Astrocyte (in vitro differentiated cells and primary cell): ENCODE results near the gene SCLY. TPM values are rescaled to one million over a fixed set of nuclear protein-coding genes. Genes with fewer than 3 reads are reported as not detected.
"Not testable (repeated sequence)": the region's sequence is repeated elsewhere in the genome, so short reads cannot be mapped to it uniquely, and the experiment has no call there.

ENCODE experiments used
- DNase-seq: peaks from one replicate; pipeline ENCODE4 v3.0.0-alpha.2; 2010; ENCODE audit warnings: low read depth
- FAIRE-seq: peaks from 2 replicates; lab custom pipeline; 2011; peaks lifted over from hg19 to GRCh38; lab: Jason Lieb, UNC
- H2AFZ ChIP-seq: 2 replicates; pipeline ENCODE4 v1.6.0; 2012; ENCODE audit warnings: low read depth, low read length, inconsistent platforms
- H3K27ac ChIP-seq: 2 replicates; pipeline ENCODE4 v1.5.1; 2011; ENCODE audit warnings: low read depth, low read length, inconsistent platforms
- H3K27me3 ChIP-seq: 2 replicates; pipeline ENCODE4 v1.6.0; 2011; ENCODE audit warnings: low read length, inconsistent platforms; ENCODE audit not compliant: insufficient read depth
- H3K36me3 ChIP-seq: 2 replicates; pipeline ENCODE4 v1.5.1; 2011; ENCODE audit warnings: low read length, inconsistent platforms; ENCODE audit not compliant: insufficient read depth
- H3K4me1 ChIP-seq: 2 replicates; pipeline ENCODE4 v1.5.1; 2011; ENCODE audit warnings: low read length, inconsistent platforms; ENCODE audit not compliant: insufficient read depth
- H3K4me2 ChIP-seq: 2 replicates; pipeline ENCODE4 v1.6.0; 2012; ENCODE audit warnings: low read length, inconsistent platforms
- H3K4me3 ChIP-seq: 2 replicates; pipeline ENCODE4 v1.5.1; 2011; ENCODE audit warnings: low read depth, mild to moderate bottlenecking, low read length, inconsistent platforms; ENCODE audit not compliant: insufficient read depth
- H3K79me2 ChIP-seq: 2 replicates; pipeline ENCODE4 v1.6.0; 2012; ENCODE audit warnings: mild to moderate bottlenecking, low read length, inconsistent platforms; ENCODE audit not compliant: insufficient read depth
- H3K9ac ChIP-seq: 2 replicates; pipeline ENCODE4 v1.6.0; 2012; ENCODE audit warnings: mild to moderate bottlenecking, low read length, inconsistent platforms
- H3K9me3 ChIP-seq: 2 replicates; pipeline ENCODE4 v1.5.1; 2012; ENCODE audit warnings: low read depth, mild to moderate bottlenecking, low read length, inconsistent platforms; ENCODE audit not compliant: insufficient read depth
- H4K20me1 ChIP-seq: 2 replicates; pipeline ENCODE4 v1.6.0; 2012; ENCODE audit warnings: low read length, inconsistent platforms; ENCODE audit not compliant: insufficient read depth
- H3K27ac Mint-ChIP-seq: one replicate; pipeline ENCODE4 v1.8.0; 2021; ENCODE audit warnings: mild to moderate bottlenecking, mixed read lengths; ENCODE audit not compliant: unreplicated experiment
- H3K27me3 Mint-ChIP-seq: one replicate; pipeline ENCODE4 v1.8.0; 2021; ENCODE audit warnings: low read depth, mixed read lengths; ENCODE audit not compliant: unreplicated experiment
- H3K36me3 Mint-ChIP-seq: one replicate; pipeline ENCODE4 v1.8.0; 2021; ENCODE audit warnings: low read depth, mixed read lengths; ENCODE audit not compliant: unreplicated experiment
- H3K4me1 Mint-ChIP-seq: one replicate; pipeline ENCODE4 v1.8.0; 2021; ENCODE audit warnings: low read depth, mixed read lengths; ENCODE audit not compliant: unreplicated experiment
- H3K4me3 Mint-ChIP-seq: one replicate; pipeline ENCODE4 v1.8.0; 2021; ENCODE audit warnings: mild to moderate bottlenecking, moderate library complexity, mixed read lengths; ENCODE audit not compliant: unreplicated experiment
- H3K9me3 Mint-ChIP-seq: one replicate; pipeline ENCODE4 v1.8.0; 2021; ENCODE audit warnings: mild to moderate bottlenecking, mixed read lengths; ENCODE audit not compliant: unreplicated experiment
- EZH2 ChIP-seq: IDR thresholded peaks from 2 replicates; pipeline ENCODE4 v1.6.1; 2012; ENCODE audit warnings: mild to moderate bottlenecking, low read length, inconsistent platforms; ENCODE audit not compliant: insufficient read depth
- total RNA-seq: library from RNA; stranded (reverse); gene quantifications from 2 replicates; pipeline ENCODE4 v1.2.1, GENCODE V29; 2021
- TF ChIP-seq, protein P1 (sequence below): IDR thresholded peaks from 2 replicates; pipeline ENCODE4 v1.5.1; 2011; ENCODE audit warnings: low read depth, mild to moderate bottlenecking, inconsistent platforms, low read length, moderate library complexity; ENCODE audit not compliant: insufficient read depth

SCLY gene
- total RNA-seq, 1 donor from 2014 or later = 15.4 TPM

DNA sequence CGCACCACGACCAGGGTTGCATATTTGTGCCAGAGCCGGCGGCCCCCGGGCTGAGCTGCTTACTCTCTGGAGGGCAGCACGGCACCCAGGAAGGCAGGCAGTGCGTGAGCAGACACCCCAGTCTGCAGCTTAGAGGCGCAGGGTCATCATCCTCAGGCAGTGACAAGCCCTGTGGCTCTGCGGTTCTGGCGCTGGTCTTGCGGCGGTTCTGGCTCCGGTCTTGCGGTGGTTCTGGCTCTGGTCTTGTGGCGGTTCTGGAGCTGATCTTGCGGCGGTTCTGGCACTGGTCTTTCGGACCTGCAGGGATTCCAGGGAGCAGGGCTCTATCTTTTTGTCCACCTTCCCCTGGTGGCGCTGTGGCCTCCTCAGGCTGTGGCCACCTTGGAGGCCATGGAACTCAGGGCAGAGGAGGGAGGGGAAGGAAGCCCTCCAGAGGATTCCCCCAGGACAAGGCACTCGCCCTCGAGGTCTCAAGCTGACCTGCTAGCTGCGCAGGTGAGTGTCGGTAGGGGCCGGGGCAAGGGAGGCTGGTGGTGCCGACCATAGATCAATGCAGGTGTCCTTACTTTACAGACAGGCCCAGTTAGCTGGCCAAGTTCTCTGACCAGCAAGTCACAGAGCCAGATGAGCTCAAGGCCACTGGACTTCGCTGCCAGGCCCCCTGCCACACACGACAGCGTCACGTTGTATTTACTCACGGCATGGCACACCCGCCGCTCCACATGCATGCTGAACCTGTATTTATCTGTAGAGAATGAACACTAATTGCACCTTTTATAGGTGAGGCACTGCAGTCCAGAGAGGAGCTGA is 54.3 kb downstream of the SCLY start:
- H3K4me1 ChIP-seq = peaks cover 3% of the 10 kb centered on the region
- peaks cover 16% of the 10 kb centered on the region for H3K9me3 Mint-ChIP-seq
- H3K27ac Mint-ChIP-seq = no peak overlapping the region
- no peak overlapping the region for H3K4me2 ChIP-seq
- H3K4me3 Mint-ChIP-seq = no peak overlapping the region
- no peak overlapping the region for H3K4me3 ChIP-seq
- DNase-seq (no peak), FAIRE-seq (no peak)
- peaks cover 25% of the 10 kb centered on the region for H3K27me3 Mint-ChIP-seq
- H3K27me3 ChIP-seq = peaks cover 5% of the 10 kb centered on the region
- H4K20me1 ChIP-seq = no peaks in the 10 kb centered on the region
- H3K27ac ChIP-seq = no peak overlapping the region
- peaks cover 12% of the 10 kb centered on the region for H3K9me3 ChIP-seq
- no peaks in the 10 kb centered on the region for H3K36me3 ChIP-seq
- TF ChIP-seq, protein P1, sequence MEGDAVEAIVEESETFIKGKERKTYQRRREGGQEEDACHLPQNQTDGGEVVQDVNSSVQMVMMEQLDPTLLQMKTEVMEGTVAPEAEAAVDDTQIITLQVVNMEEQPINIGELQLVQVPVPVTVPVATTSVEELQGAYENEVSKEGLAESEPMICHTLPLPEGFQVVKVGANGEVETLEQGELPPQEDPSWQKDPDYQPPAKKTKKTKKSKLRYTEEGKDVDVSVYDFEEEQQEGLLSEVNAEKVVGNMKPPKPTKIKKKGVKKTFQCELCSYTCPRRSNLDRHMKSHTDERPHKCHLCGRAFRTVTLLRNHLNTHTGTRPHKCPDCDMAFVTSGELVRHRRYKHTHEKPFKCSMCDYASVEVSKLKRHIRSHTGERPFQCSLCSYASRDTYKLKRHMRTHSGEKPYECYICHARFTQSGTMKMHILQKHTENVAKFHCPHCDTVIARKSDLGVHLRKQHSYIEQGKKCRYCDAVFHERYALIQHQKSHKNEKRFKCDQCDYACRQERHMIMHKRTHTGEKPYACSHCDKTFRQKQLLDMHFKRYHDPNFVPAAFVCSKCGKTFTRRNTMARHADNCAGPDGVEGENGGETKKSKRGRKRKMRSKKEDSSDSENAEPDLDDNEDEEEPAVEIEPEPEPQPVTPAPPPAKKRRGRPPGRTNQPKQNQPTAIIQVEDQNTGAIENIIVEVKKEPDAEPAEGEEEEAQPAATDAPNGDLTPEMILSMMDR = no peak
- TF ChIP-seq EZH2 = no peak
- no peaks in the 10 kb centered on the region for H3K79me2 ChIP-seq
- no peak overlapping the region for H2AFZ ChIP-seq
- H3K4me1 Mint-ChIP-seq = no peaks in the 10 kb centered on the region
- no peak overlapping the region for H3K9ac ChIP-seq
- peaks cover 4% of the 10 kb centered on the region for H3K36me3 Mint-ChIP-seq

DNA sequence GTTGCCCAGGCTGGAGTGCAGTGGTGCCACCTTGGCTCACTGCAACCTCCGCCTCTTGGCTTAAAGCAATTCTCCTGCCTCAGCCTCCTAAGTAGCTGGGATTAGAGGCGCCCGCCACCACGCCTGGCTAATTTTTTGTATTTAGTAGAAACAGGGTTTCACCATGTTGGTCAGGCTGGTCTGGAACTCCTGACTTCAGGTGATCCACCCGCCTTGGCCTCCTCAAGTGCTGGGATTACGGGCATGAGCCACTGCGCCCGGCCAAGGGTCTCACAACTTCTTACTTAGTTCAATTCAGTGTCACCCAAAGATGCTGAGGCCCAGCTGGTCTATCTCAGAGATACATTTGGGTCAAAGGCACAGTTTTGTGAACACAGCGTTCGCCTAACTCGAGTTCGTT is 54.9 kb downstream of the SCLY start:
- not testable (repeated sequence) for DNase-seq
- H3K9me3 Mint-ChIP-seq = peaks cover 16% of the 10 kb centered on the region

DNA sequence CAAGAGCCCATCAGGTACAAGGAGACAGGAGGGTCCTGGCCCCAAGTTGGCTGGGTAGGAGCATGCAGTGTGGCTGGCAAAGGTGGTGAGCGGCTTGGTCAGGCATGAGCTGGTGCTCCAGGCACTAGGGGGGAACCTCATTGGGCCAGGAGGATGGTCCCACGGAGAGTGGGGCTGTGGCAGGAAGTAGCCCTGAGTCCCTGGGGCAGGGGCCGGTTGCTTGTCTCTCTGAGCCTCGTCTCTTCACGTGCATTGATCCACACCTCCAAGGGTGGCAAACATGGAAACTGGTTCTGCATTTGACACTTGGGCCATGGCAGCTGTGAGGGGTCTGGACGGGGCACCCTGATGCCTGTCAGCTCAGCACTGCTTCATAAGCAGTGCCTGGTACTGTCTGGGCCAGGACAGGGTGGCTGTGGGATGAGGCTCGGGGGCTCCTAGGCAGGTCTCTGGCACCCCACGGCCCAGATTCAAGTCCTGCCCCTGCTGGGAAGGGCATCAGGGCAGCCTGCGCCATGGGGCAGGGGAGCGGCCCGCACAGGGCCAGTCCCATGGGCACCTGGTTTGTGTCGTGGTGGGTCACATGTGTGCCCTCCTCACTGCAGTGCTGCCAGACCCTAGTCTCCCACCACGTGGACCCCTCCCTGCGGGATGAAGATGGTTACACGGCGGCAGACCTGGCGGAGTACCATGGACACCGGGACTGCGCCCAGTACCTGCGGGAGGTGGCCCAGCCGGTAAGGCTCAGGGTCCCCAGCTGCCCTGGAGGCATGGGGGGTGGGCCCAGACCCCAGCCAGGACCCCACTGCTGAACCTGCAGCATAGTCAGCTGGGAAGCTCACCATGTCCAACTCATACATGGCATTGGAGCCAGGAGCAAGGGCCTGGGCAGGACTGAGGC is 55.7 kb downstream of the SCLY start:
- H3K4me2 ChIP-seq = no peak overlapping the region
- FAIRE-seq (no peak), DNase-seq (no peak)
- Mint-ChIP-seq H3K36me3 (peaks cover 4% of the 10 kb centered on the region), H3K9me3 (peaks cover 16% of the 10 kb centered on the region), H3K4me3 (no peak overlapping the region), H3K27ac (no peak overlapping the region), H3K4me1 (no peaks in the 10 kb centered on the region), H3K27me3 (peaks cover 25% of the 10 kb centered on the region)
- H3K36me3 ChIP-seq = no peaks in the 10 kb centered on the region
- peaks cover 3% of the 10 kb centered on the region for H3K4me1 ChIP-seq
- H4K20me1 ChIP-seq = no peaks in the 10 kb centered on the region
- H3K4me3 ChIP-seq = no peak overlapping the region
- H3K27me3 ChIP-seq = peaks cover 5% of the 10 kb centered on the region
- H3K79me2 ChIP-seq = no peaks in the 10 kb centered on the region
- H3K27ac ChIP-seq = no peak overlapping the region
- H3K9me3 ChIP-seq = peaks cover 12% of the 10 kb centered on the region
- no peak overlapping the region for H3K9ac ChIP-seq
- no peak overlapping the region for H2AFZ ChIP-seq
- TF ChIP-seq EZH2 = no peak
- TF ChIP-seq, protein P1 = no peak

More for the DNA sequence above, 54.9 kb downstream of the SCLY start:
- FAIRE-seq, H3K36me3 Mint-ChIP-seq, H3K79me2 ChIP-seq, H3K4me3 ChIP-seq, H3K4me1 Mint-ChIP-seq, H4K20me1 ChIP-seq, H3K27me3 ChIP-seq, H3K27ac Mint-ChIP-seq, H2AFZ ChIP-seq, H3K9ac ChIP-seq, H3K4me3 Mint-ChIP-seq, H3K27ac ChIP-seq, H3K4me2 ChIP-seq, H3K36me3 ChIP-seq, H3K4me1 ChIP-seq: not testable (repeated sequence)
- peaks cover 25% of the 10 kb centered on the region for H3K27me3 Mint-ChIP-seq
- peaks cover 12% of the 10 kb centered on the region for H3K9me3 ChIP-seq
